NCI-H226 (cell line): ENCODE results near the gene CFAP100.

Experiments
- DNase-seq: peaks from one replicate; pipeline ENCODE4 v3.0.0-alpha.2; 2015

CFAP100 gene

GRCh38 chr3:126446791-126447190 lies 52.1 kb downstream of the CFAP100 start:
- DNase-seq, result no peak

DNA sequence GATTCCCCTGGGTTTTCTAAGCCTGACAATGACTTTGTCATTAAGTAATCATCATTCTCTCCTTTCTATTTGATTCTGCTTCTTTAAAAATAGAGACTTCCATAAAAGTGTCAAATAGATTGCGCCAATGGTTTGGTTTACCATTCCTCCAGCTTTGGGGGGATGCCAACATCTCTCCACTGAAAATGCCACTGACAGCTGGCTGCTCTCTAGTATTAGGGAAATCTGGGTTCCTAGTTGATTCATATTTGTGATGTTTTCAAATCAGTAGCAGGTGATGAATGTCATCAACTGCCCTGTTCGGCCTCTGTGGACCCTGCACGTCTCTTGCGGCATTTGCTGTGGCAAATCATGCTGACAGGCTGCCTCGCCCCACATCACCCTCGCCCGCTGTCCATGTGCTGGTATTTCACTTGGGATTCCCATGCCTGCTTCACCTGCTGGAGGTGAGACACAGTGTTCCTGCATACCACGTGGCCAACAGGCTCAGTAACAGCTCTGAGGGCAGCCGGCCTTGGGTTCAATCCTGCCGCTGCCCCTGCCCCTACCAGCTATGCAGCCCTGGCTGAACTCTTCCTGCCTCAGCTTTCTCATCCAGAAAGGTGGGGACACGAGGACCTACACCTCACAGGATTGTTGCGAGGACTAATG lies 52.9 kb downstream of the CFAP100 start:
- no peak for DNase-seq

GRCh38 chr3:126448136-126448892 lies 53.6 kb downstream of the CFAP100 start:
- DNase-seq, result no peak

DNA sequence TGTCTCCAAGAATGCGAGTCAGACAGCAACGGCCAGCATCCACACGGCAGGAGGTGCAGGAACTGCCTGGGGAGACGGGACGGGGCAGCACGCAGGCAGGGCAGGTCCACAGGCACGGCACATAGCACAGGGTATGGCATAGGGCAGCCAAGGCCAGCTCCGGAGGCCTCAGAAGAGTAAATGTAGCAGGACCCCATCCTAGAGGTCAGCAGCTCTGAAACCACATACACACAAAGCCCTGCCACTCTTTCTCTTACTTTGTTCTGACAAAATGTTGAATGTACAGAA lies 54.1 kb downstream of the CFAP100 start:
- no peak for DNase-seq

DNA sequence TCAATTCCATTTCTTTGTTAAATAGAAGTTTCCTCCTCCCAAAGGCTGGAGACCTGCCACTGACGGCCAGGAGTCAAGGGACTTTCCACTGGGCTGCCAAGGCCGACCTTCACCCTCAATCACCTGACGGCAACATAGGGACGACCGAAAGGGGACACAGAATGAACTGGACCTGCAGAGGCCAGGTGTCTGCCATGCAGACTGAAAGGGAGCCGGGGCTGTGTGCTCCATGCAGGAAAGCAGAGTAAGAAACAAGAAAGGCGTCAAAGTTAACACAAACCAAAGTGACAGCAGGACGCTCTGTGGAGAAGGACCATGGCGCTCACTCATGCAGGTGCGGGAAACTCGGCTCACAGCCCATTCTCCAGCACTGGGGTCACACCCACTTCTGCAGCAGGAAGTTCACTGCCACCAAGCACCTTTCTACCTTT lies 54.9 kb downstream of the CFAP100 start:
- no peak for DNase-seq

GRCh38 chr3:126450219-126450618 lies 55.5 kb downstream of the CFAP100 start:
- DNase-seq, result no peak

- DNase-seq, result no peak
Measured at GRCh38 chr3:126450744-126451143, 56.0 kb downstream of the CFAP100 start.

GRCh38 chr3:126451511-126451910 lies 56.8 kb downstream of the CFAP100 start:
- DNase-seq, result no peak

GRCh38 chr3:126452213-126452612 lies 57.5 kb downstream of the CFAP100 start:
- DNase-seq, result no peak

DNA sequence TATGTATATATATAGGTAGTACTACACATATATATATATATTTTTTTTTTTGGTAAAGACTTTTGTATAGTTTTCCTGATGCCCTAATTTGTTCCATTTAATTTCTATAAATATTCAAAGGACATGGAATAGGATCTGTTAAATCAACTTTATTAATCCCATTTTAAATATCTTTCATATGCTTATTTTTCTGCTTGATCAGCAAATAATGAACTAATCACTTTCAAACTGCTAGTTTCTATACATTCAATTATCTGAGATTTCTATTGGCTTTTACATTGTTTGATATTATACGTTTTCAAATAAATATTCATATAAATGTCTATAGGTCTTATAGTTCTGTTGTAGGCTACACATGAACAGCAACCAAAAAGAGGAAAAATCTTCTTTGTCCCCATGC lies 59.3 kb downstream of the CFAP100 start:
- DNase-seq, result no peak

GRCh38 chr3:126454437-126455198 lies 59.9 kb downstream of the CFAP100 start:
- DNase-seq, result no peak

DNA sequence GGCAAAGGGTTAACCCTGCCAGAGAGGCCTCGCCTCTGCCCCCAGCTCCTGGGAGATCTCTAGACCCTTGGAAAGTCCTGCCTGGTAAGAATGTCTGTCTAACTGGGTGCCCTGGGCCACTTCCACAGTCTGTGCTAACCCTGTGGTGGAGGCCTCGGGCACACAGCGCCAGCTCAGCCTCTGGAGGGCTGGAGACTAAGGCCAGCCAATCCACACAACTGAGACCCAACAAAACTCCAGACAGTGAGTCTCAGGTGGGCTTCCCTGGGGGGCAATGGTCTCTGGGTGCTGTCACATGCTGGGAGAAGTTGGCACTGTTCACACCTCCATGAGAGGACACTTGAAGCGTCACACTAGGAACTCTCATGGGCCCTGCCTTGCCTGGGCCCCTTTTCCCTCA lies 61.5 kb downstream of the CFAP100 start:
- DNase-seq, result no peak

DNA sequence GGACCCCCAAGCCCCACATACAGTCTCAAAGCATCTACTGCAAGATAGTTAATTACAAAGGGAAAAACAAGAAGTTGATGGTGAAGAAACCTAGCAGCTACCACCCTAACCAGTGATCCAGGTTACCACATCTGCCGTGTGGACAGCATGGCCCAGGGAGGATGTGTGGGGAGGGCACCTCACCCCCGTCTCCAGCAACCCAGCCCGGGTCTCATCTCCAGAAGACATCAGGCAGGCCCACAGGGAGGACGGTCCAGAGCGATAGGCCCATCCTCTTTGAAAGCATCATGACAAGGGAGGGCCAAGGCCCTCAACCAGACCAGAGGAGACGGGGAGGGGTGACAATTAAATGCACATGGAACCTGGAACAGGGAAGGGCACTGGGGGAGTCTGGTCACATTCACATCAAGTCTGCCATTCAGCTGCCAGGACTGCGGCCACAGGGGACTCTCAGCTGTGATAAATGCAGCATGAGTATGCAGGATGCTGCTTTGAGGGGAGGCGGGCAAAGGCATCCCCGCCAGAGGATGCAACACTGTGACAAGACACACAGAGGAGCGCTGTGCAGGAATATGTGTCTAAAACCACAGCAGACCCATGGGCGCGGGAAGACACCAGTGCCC lies 62.2 kb downstream of the CFAP100 start:
- no peak for DNase-seq

DNA sequence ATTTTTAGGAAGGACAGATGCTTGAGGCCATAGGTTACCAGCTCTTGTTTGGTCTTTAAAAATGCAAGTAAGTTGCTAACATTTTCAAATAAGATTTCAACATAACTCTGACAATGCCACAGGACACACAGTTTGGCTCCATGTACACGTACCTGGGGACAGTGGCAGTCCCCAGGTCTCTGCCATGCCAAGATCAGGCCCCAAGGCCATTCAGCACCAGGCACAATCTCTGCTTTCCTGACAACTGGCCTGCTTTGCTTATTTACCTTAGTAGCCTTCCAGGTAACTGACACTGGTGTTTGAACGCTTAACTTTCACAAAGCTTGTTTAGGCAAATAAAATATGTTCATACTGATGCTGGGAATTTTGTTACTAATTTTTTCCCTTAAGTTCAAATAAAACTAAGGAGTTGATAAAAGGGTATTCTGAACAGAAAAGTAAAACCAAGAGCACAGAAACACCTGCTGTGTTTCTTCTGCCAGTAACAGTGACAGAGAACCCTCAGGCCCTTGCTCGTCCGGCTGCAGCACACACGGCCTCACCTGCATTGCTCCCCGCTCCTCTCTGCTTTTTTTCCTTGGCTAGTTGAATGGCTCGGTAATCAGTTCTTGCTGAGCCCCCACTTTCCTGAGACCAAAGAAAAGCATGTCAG lies 64.5 kb downstream of the CFAP100 start:
- DNase-seq, result no peak

DNA sequence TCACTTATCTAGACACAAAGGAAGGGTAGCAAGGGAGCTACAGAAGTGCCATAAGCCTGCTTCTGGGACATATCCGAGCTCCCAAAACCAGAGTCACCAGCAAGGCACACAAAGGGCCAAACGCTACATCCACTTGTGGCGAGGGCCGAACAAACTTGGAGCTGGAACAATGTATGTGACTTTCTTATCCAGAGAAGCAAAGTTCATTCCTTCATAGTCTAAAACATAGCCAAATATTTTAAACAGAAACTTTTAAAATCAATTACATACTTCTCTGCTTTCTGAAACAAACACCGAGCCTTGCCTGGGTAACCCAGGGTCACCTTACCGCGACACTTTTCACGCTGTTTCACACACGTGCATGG lies 65.0 kb downstream of the CFAP100 start:
- DNase-seq, result no peak

GRCh38 chr3:126460381-126460780 lies 65.7 kb downstream of the CFAP100 start:
- DNase-seq, result no peak

GRCh38 chr3:126461450-126462070 lies 66.9 kb downstream of the CFAP100 start:
- DNase-seq, result no peak

DNA sequence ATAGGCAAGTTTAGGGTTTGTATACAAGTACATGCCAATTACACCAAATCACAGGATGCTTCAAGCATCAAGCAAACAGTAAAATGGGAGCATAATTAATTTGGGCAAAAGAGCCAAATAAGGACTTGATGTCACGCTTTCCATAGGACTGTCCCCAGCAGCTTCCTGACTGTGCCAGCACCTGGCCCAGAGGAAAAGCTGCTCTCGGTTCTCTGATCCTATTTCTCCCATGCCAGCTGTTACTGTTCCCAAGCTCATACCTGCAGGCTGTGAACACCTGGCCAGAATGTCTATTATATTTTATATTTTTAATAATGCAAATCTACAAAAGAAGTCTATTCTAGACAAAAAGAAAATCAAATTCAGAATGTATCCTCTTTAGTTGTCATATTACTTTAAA lies 68.8 kb downstream of the CFAP100 start:
- DNase-seq, result no peak

DNA sequence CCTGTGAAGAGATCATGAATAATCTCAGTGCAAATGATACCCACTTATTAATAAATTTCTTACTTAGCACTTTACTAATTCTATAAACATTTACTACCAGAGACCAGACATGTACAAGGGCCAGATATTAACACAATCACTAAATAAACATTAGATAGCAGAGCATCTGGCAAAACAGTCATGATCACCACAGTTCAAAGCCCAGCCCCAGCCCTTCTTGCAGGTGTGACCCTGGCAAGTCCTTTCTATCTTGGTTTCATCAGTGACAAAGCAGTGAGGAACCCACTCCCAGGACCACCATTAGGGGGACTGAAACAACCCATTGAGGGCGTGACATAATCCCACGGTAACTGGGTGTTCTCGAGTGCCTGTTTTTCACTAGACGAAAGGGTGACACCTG lies 69.4 kb downstream of the CFAP100 start:
- DNase-seq, result no peak

- DNase-seq, result no peak
Measured at GRCh38 chr3:126464494-126464893, 69.8 kb downstream of the CFAP100 start.

DNA sequence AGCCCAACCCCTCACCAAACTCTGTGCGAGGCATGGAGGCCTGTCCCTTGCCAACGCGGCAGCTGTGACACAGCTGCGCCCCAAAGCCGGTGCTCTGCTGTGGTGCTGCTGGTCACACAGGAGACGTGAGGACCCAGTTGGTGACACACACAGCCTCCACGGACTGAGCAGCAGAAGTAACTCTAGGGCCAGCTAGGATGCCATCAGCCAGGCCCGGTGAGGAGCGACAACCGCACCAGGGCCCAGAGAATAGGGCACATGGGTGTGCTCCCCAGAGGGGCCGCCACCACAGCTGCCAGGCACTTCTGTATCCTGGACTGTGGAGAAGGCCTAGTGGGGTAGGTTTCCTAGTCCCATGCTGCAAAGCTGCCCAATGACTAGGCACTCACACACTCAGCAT lies 70.3 kb downstream of the CFAP100 start:
- no peak for DNase-seq

DNA sequence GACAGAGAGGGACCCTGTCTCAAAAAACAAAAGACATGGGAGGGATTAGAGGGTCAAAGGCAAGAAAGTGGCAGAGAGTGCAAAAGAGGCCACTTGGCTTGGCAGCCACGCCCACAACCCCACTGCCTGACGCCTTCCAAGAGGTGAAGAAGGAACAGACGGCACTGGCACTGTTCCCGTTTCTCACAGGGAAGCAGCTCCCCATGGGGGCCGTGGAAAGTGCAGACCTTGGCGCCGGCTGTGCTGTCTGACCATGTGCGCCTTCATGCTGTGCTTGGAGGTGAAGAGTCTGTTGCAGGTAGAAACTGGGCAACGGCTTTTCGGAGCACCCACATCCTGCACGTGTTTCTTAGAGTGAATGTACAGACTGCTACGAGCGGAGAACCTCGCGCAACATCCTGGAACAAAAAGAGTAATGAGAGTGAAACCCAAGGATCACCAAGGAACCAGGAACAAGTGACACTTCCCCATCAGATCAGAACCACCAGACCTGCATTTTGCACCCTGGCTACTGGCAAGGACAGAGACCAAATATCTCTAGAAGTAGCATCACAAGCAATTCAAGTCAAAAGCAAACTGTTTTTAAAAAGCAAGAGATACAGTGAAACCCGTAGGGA lies 71.3 kb downstream of the CFAP100 start:
- no peak for DNase-seq
